CD4-positive, alpha-beta T cell treated with Interleukin-17A for 1 hour (primary cell): ENCODE data around the gene TMEM270.

ENCODE experiments used
- DNase-seq: peaks from one replicate; pipeline ENCODE4 v3.0.0-alpha.2; 2020

TMEM270 gene

DNA sequence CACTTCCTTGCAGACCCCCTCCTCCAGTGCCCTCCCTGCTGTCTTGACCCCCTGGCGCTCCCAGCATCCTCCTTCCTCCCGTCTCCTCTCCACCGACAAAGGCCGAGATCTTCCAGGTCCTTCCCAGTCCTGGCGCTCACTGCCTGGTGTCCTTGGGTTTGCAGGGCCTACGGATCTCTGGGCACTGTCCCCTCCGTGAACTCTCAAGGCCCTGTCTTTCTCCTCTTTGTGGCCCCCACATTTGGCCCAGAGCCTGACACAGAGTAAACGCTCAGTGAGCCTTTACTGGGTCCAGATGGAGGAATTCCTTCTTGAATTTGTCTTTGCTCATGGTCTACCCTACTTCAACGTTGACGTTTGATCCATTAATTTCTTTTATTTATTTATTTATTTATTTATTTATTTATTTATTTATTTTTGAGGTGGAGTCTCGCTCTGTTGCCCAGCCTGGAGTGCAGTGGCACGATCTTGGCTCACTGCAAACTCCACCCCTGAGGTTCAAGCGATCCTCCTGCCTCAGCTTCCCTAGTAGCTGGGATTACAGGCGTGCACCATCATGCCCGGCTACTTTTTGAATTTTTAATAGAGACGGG, 29.7 kb downstream of the TMEM270 start:
- no peak for DNase-seq

DNA sequence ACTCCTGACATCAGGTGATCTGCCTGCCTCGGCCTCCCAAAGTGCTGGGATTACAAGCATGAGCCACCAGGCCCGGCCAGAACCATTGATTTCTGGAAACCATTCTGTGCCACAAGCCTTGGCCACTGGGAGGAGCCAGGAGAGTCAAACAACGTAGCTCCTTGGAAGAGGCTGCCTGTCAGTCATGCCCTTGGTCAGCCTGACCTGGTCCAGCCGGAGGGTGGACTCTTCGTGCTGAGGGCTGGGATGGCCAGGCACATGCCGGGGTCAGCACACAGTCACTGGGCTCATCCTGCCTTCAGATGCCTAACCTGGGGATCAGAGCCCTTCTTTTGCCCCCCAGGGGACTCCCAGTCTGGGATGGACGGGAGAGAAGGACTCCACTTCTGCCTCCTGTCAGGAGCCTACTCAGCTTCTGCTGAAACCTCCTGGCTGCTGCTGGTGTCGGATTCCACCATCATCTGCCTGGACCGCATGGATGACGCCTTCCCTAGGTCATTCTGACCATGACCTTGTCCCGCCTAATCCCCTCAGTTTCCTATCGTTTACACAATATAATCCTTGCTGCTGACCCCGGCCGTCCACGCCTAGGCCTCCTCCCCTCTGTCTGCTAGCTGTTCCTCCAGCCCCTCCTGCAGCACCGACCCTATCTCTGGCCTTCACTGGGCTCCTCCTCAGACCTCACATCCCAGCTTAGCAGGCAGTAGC, 30.4 kb downstream of the TMEM270 start:
- DNase-seq = no peak

DNA sequence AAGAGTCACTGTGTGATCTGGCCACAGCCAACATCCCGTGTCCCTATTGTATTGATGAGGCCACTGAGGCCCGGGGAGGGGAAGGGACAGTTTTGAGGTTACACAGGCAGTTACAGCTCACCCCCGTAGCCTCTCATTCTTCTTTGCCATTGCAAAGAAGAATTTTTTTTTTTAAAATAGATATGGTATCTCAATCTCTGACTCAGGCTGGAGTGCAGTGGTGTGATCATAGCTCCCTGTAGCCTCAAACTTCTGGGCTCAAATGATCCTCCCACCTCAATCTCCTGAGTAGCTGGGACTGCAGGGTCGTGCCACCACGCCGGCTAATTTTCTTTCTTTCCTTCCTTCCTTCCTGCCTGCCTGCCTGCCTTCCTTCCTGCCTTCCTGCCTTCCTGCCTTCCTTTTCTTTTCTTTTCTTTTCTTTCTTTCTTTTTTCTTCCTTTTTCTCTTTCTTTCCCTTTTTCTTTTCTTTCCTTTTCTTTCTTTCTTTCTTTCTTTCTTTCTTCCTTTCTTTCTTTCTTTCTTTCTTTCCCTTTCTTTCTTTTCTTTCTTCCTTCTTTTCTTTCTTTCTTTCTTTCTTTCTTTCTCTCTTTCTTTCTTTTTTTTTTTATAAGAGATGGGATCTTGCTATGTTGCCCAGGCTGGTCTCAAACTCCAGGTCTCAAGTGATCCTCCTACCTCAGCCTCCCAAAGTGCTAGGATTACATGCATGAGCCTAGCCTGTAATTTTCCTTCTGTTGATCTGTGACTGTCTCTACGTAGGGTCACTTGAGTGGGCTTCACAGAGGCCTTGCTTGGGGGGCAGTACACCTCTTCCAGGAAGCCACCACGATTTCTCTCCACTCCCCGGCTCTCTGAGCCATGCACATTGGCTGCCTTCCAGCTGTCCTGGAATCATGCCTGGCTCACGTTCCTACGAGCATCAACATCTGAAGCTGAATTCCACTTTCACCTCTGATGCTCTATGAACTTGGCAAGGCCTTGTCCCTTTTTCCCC, 31.3 kb downstream of the TMEM270 start:
- no peak for DNase-seq

DNA sequence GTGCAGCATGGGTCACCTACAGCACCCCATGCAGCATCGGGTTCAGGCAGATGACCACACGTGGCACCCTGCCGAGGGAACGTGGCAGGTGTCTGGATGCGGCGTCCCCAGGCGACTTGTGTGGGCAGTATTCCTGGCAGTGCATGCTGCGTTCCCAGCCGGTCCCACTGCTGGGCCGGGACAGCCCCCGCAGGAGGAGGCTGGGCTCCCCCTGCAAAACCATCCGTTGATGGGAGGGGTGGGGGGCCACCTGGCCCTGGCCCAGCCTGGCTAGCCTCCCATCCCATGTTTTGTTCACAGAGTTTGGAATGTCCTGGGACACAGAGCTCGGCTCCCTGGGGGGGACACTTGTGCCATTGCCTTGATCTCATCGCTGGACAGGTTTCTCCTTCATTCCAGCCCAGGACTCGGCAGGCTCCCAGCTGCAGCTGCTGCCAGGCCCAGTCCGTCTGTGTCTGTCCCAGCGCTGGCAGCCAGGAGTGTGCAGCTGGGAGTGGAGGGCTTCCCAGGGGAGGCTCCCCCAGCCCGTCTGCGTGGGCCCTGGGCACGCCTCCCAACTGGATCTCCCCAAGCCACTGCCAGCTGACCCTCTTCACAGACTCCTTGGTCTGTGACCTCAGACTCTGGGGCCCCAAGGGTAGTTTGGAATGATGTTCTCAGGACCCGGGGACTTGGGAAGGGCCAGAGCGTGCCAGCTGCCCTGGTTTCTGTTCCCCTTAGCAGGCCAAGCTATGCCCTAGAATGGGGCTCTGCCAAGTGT, 32.6 kb downstream of the TMEM270 start:
- no peak for DNase-seq

DNA sequence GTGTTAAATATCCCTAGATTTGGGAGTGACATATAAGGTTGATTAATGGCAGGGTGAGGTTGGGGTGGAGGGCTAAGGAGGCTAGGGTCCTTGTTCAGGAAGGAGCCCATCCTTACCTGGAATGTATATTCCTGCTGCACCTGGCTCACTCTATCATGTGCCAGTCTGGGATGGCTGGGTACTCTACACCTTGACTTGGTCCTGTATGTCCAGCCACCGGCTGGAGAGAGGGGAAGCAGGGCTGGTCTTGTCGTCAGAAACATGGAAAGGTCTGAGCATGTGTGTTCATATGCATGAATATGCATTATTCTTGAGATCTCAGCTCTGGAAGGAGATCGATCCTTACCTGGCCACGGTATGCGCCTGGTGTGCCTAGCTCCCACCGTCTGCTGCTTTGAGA, 33.2 kb downstream of the TMEM270 start:
- no peak for DNase-seq

DNA sequence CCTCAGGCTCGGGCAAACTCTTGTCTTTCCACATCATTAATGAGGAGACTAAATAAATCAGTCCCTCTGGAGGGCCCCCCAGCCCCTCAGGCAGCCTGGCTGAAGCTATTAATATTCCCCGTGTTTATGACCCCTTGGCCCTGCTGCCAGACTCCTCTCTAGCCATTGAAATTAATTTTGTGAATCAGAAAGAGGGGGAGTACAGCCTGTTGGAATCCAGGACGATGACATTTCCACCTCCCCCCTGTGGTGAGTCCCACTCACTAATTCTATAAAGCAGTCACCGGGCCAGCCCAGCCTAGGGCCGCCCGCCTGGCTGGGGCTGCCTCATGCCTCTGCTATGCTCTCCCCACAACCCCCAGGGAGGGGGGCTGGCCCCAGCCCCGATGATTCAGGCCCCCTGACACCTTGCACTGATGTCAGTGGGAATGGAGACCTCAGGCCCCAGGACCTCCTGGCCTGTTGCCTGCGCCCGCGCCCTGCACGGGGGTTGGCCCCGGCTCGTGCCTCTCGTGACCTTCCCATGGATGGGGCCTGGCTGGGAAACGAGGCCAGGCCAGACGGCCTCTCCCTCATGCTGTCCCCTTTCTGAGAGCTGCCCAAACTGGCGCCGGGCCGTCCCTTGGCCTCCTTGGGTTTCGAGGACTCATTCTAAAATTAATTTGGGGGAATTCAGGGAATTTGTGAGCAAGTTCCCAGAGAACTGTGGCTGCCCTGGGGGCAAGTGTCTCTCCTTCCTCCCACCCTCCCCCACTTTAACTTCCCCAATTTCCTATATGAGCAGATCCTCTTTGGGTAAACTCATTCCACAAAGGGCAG, 34.0 kb downstream of the TMEM270 start:
- no peak for DNase-seq

DNA sequence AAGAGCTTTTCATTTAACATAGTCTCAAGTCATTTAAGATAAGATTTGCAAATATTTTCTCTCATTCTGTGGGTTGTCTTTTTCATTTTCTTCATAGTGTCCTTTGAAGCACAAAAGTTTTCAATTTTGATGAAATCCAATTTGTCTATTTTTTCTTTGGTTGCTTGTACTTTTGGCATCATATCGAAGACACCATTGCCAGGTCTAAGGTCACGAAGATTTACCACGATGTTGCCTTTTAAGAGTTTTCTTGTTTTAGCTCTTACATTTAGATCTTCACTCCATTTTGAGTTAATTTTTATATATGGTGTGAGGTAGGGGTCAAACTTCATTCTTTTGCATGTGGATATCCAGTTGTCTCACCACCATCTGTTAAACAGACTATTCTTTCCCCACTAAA, 34.7 kb downstream of the TMEM270 start:
- no peak for DNase-seq

DNA sequence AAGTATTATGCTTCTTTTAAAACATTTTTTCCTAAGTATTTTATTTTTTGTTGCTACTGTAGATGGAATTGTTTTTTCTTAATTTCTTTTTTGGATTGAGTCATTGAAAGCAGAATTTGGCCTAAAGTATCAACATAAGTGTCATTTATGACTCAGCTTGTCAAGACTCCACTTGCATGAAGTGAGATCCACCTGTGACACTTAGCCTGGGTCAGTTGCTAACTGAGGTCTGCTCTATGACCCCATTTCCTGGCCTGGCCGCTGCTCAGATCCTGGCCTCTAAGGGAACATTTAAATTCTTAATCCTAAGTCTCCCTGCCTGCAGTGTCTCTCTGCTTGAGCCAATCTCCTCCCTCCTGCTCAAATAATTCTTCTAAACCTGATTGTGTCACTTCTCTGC, 35.5 kb downstream of the TMEM270 start:
- no peak for DNase-seq

DNA sequence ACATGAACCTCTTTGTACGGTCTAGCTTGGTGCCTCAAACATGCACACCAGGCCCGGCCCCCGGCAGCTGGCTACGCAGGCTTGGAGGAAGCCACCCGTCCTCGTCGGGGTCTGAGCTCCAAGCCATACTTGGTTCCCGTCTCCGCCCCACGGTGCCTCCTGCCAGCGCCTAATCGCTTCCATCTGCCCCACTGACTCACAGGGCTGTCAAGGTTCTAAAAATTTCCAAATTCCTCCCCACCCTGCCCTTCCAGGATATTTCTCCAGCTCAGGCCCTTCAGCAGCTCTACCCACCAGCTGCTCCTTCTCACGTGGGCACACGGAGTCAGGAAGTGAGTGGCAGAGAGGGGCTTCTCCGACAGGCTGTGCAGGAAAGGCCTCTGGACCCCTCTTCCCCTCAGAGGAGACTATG, 38.8 kb downstream of the TMEM270 start:
- DNase-seq = no peak

DNA sequence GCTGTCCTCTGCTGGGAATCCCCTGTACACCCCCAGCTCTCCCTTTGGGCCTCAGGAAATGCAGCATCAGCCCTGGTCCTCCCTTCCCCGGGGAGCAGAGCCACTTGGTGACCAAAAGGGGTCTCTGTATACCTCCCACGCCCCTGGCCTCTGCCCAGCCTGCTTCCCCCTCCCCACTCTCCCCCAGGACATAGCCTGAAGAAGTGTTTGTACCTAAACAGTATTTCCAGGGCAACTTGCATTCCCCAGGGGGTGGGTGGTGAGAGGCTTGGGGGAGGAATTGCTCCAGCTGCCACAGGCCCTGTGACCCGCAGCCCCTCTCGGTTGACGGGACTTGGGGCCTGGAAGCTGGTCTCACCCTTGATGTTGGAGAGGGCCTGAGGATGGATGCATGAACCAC, 39.3 kb downstream of the TMEM270 start:
- no peak for DNase-seq

DNA sequence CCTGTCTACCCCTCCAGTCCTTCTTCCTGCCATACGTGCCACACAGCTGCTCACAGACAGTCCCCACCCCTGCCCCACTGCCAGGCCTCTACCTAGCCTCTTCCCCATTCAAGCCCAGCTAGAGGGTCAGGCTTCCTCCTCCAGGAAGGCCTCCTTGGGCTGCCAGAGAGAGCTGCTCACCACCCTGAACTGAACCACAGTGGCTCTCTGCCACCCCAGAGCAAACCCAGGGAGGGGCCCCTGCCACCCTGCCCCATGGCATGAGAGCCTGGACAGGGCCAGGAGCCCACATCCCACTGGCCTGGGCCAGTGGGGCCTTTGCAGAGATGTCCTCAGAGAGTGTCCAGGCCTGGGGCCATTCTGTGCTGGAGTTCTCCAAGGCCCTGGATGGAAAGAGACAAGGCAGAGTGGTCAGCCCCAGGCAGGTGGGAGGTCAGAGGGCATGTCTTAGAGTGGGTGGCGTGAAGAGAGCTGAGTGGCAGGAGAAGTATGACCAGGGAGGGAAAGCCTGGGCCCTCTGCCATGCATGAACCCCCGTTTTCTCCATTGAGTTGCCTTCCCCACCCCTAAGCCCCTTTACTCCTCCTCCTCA, 40.4 kb downstream of the TMEM270 start:
- no peak for DNase-seq

DNA sequence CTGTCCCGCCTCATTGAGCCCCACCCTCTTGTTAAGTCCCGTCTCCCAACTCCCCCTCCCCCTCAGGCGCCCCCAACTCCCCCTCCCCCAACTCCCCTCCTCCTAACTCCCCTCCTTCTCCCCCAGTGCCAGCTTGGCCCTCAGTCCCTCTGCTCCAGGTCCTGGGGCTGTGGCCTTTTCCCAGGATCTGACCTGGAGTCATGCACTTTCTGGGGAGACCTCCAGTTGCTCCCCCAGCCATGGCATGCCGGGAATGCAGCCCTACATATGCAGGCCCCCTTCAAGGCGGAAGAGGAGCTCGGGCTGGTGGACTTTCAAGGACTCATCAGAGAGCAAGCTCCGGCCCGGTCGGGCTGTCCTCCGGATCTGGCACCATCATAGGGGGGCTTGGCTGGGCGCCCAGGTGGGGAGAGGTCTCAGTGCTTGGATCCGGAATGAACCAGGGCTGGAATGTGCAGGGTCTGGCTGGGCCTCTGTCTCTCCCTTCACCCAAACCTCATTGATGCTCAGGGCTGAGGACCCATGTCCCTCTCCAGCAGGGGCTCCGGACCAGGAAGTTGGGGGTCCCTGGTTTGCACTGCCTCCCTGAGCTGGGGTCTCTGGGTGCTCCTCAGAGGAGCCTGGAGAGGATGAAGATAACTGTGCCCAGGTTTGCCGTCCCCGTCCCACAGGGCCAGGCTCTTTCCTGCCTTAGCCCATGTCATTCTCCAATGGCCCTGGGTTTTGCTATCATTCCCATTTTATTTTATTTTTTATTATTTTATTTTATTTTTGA, 41.1 kb downstream of the TMEM270 start:
- no peak for DNase-seq

DNA sequence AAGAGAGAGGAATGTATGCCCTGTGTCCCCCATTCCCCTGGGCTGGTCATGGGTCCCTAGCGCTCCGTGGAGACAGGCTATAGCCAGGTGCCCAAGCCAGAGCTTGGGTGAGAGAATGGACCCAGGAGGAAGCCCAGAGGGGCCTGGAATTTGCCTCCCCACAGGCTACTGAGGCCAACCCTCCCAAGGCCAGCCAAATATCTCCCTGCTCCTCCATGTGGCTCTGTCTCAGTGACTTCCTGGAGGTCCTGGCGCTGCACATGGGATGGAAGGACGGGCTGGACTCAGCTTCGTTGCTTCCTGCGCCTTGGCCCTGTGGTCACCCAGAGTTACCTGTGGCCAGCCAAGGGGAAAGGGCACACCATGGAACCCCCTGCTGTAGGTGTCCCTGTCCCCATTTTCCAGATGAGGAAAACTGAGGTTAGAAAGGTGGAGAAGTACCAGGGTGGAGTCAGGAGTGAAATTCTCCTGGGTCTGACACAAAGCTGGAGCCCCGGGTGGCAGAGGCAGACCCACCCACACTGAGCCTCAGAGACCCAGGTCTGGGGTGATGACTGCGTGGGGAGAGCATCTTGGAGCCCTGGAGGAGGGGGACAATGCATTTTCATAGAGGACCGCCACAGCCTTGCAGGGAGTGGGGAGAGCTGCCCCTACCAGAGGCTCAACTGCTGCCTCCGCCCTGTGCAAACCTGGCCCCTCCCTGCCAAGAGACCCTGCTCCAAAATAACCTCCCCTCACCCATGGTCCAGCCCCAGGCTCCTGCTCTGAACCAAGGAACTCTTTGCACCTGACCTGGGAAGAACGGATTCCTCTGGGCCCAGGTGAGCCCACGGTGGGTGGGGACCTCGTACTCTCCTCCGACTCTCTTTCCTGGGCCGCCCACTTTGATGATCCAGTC, 42.6 kb downstream of the TMEM270 start:
- DNase-seq = no peak

DNA sequence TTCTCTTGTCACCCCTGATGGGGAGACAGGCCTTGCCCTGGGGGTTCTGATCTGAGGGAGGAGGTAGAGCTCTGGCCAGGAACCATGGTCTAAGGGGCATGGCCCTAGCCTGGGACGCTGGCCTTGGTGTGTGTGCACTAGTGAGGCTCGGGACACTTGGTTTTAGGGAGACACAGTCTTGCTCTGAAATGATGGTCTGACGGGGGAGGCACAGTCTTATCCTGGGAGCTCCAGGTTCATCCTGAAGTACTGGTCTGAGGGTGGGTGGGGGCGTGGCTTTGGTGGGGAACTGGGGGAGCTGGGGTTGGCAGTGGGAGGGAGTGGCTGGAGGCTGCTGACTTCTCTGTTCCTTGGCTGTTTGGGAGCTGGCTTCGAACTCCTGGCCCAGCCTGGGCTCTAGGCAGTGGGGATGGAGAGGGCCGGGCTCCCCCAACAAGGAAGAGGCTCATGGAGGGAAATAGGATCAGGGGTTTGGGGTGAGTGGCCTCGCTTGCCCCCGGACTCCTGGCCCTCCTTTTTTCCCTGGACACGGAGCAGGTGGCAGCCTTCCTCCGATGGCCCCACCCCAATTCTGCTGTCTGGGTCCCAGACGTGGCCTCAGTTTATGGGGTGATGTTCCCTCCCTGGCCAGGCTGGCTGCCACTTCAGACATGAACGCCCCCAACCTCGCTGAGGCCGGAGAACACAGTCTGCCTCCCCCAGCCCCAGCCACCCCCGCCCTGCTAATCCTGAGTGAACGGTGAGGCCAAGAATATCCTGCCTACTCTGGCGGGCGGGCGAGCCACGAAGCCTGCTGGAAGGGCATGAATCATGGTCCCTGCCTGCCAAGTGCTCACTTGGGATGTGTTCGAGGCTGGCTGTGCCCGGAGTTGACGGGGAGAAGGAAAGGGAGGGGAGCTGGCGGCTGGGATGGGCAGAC, 43.5 kb downstream of the TMEM270 start:
- no peak for DNase-seq

DNA sequence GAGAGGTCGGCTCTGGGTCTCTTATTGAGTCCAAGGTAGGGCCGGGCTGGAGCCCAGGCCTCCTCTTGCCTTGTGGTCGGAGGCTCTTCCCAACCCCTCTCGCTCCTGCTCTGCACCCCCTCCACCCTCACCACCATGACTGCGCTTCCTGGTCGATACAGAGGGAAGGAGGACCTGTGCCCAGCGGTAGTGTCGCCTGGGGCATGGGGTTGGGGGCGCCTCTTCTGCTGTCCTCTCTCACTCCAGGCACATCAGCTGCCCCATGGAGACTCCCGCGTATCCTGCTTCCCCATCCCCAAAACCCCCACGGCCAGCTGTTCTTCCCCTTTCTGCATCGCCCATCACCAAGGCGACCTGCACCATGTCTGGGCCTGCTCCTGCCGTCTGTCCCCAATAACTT, 44.4 kb downstream of the TMEM270 start:
- DNase-seq = no peak

DNA sequence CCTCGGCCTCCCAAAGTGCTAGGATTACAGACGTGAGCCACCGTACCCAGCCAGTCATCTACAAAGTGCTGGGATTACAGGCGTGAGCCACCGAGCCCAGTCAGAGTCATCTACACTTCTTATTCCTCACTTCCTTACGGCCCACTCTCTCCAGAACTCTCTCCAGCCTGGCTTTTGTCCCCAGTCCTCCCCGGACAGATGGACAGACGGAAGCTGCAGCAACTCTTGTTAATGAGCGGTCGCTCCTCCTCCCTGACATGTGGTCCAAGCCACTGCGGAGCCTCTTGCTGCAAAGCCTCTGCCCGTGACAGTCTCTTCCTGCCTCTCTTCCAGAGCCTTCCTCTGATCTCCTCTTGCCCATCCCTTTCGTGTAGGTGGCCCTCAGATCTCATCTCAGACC, 45.9 kb downstream of the TMEM270 start:
- no peak for DNase-seq

DNA sequence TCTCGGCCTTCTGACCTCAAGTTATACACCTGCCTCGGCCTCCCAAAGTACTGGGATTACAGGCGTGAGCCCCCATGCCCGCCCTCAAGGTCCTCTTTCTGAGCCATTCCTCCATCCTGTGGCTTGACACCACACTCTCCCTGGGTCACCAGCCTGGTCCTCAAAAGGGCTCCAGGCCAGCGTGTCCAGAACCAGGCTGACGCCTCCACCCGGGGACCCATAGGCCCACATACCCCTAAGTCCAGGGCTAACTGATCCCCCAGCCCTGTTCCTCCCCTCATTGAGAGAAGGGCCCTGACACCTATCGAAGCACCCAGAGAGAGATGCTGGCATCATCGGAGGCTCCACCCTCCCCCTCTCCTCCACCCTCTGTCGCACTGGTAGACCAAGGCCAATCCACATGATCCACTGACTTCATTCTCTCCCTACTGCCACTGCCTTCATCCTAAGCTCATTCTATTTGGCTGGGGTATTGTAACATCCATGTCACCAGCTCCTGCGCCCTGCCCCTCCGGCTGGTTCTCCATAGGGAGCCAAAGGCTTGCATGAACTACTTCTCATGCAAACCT, 46.7 kb downstream of the TMEM270 start:
- DNase-seq = no peak

DNA sequence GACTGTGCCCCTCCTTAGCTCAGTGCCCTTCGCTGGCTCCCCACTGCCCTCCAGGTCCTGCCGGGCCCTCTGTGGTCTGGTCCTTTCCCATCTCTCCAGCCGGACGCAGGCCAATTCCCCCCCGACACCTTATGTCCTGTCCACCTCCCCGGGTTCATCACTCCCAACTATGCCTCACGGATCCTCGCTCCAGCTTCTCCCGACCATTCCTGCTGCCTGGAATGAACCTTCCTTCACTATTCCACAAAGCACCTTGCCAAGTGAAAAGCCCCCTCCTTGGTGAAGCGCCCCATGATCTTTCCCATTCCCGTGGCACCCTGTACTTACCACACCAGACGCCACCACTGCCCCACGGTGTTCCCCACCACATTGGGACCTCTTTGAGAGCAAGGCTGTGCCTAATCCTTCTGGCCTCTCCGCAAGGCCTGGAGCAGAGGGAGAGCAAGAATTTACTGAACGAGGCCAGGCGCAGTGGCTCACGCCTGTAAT, 47.2 kb downstream of the TMEM270 start:
- no peak for DNase-seq
